SU-DHL-6 (cell line): ENCODE measurements around the gene ERCC4.

Experiments used
- H2AFZ ChIP-seq: fragments of 200-600 bp; sonication (generic); 2 replicates; pipeline ENCODE4 v1.6.1; 2014; ENCODE audit warnings: low read depth, mild to moderate bottlenecking, moderate library complexity, mixed read lengths, antibody characterized with exemption, low read length; ENCODE audit not compliant: severe bottlenecking
- H3F3A ChIP-seq: fragments of 200-600 bp; shearing (Covaris generic); 2 replicates; pipeline ENCODE4 v1.6.0; 2016; ENCODE audit warnings: antibody characterized with exemption, mild to moderate bottlenecking; ENCODE audit not compliant: insufficient read depth
- H3K27ac ChIP-seq: fragments of 200-600 bp; sonication (generic); 2 replicates; pipeline ENCODE4 v1.5.1; 2016; ENCODE audit warnings: low read depth, mild to moderate bottlenecking, low read length, moderate library complexity, mixed read lengths
- H3K27me3 ChIP-seq: fragments of 200-600 bp; sonication (generic), shearing (Covaris generic); 2 replicates; pipeline ENCODE4 v1.6.0; 2014; ENCODE audit warnings: mild to moderate bottlenecking, low read length
- H3K36me3 ChIP-seq: fragments of 200-600 bp; sonication (generic); 2 replicates; pipeline ENCODE4 v1.6.1; 2014; ENCODE audit warnings: mild to moderate bottlenecking, low read length, mixed read lengths
- H3K4me2 ChIP-seq: fragments of 300-600, 200-600 bp; shearing (Covaris generic), sonication (generic); 2 replicates; pipeline ENCODE4 v1.6.0; 2014; ENCODE audit warnings: low read length, low read depth, mild to moderate bottlenecking; ENCODE audit not compliant: poor library complexity, severe bottlenecking
- H3K4me3 ChIP-seq: fragments of 200-600 bp; sonication (generic); 2 replicates; pipeline ENCODE4 v1.5.1; 2014; ENCODE audit warnings: antibody characterized with exemption, low read length, mild to moderate bottlenecking, mixed read lengths; ENCODE audit not compliant: insufficient read depth, poor library complexity, severe bottlenecking
- H3K79me2 ChIP-seq: fragments of 200-600 bp; sonication (generic); 2 replicates; pipeline ENCODE4 v1.6.1; 2014; ENCODE audit warnings: mild to moderate bottlenecking, low read length, moderate library complexity; ENCODE audit not compliant: insufficient read depth
- H3K9ac ChIP-seq: fragments of 200-600 bp; sonication (generic); 2 replicates; pipeline ENCODE4 v1.7.0; 2014; ENCODE audit warnings: mild to moderate bottlenecking, low read length
- H3K9me2 ChIP-seq: fragments of 200-600 bp; sonication (generic); replicated peaks from 2 replicates; pipeline ENCODE4 v1.6.1; 2014; ENCODE audit warnings: low read length; ENCODE audit not compliant: insufficient read depth
- H3K9me3 ChIP-seq: fragments of 200-600 bp; sonication (generic); 2 replicates; pipeline ENCODE4 v1.6.1; 2014; ENCODE audit warnings: low read length, mixed read lengths; ENCODE audit not compliant: insufficient read depth
- H4K20me1 ChIP-seq: fragments of 200-600 bp; sonication (generic); 2 replicates; pipeline ENCODE4 v1.6.1; 2014; ENCODE audit warnings: low read depth, mild to moderate bottlenecking, antibody characterized with exemption, low read length, moderate library complexity, mixed read lengths
- CTCF ChIP-seq: fragments of 200-600 bp; sonication (generic); IDR thresholded peaks from one replicate; pipeline ENCODE4 v1.5.1; 2017; ENCODE audit warnings: antibody characterized with exemption, mild to moderate bottlenecking, low read length, moderate library complexity; ENCODE audit not compliant: insufficient read depth, poor library complexity, severe bottlenecking
- EZH2phosphoT487 ChIP-seq: fragments of 200-600 bp; sonication (generic), shearing (Covaris generic); conservative IDR thresholded peaks from 2 replicates; pipeline ENCODE4 v1.6.1; 2018; ENCODE audit warnings: mild to moderate bottlenecking, antibody characterized with exemption, low read length, moderate library complexity, mixed read lengths

The ERCC4 gene

GRCh38 chr16:13982451-13982850 is 62.5 kb downstream of the ERCC4 start:
- Histone ChIP-seq H4K20me1 (no peaks in the 10 kb centered on the region), H3K9me3 (no peaks in the 10 kb centered on the region), H3K9me2 (no peaks in the 10 kb centered on the region), H3K36me3 (no peaks in the 10 kb centered on the region), H3K9ac (no peak overlapping the region), H3K27me3 (no peaks in the 10 kb centered on the region), H2AFZ (no peak overlapping the region), H3F3A (no peaks in the 10 kb centered on the region), H3K4me3 (no peak overlapping the region), H3K27ac (no peak overlapping the region), H3K79me2 (no peaks in the 10 kb centered on the region), H3K4me2 (no peak overlapping the region)
- no peak for TF ChIP-seq EZH2phosphoT487
- no peak for TF ChIP-seq CTCF

GRCh38 chr16:13983625-13984024 is 63.7 kb downstream of the ERCC4 start:
- Histone ChIP-seq H3K4me2 (no peak overlapping the region), H3K79me2 (no peaks in the 10 kb centered on the region), H3K9me3 (no peaks in the 10 kb centered on the region), H3K9ac (no peak overlapping the region), H3K27ac (no peak overlapping the region), H3K36me3 (no peaks in the 10 kb centered on the region), H3K27me3 (no peaks in the 10 kb centered on the region), H3K4me3 (no peak overlapping the region), H4K20me1 (no peaks in the 10 kb centered on the region), H3F3A (no peaks in the 10 kb centered on the region), H3K9me2 (no peaks in the 10 kb centered on the region), H2AFZ (no peak overlapping the region)
- TF ChIP-seq CTCF (no peak), EZH2phosphoT487 (no peak)

- Histone ChIP-seq H3K9me2 (no peaks in the 10 kb centered on the region), H3F3A (no peaks in the 10 kb centered on the region), H3K27ac (no peak overlapping the region), H4K20me1 (no peaks in the 10 kb centered on the region), H3K36me3 (no peaks in the 10 kb centered on the region), H3K4me2 (no peak overlapping the region), H3K4me3 (no peak overlapping the region), H2AFZ (no peak overlapping the region), H3K9ac (no peak overlapping the region), H3K79me2 (no peaks in the 10 kb centered on the region), H3K27me3 (no peaks in the 10 kb centered on the region), H3K9me3 (no peaks in the 10 kb centered on the region)
- TF ChIP-seq EZH2phosphoT487 (no peak), CTCF (no peak)
Observed at GRCh38 chr16:13984794-13985193, 64.8 kb downstream of the ERCC4 start.
